Measurements from ENCODE around the gene TMC5.

DNA sequence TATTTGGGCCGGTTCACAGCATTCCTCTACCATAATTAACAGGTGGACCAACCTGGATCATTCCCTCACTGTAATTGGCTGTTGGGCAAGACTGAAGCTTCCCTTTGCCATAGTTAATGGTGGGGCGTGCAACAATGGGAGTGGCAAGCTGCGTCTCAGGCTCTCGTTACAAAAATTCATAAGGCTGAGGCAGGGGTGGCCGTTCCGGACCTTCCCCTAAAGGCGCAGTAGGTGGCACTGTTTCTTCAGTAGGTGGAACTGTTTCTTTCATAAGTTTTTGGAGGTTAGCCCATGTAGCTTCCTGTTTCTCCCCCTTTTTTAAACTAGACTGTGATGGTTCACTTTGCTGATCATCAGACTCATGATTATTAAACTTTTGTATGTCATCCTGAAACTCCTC lies 17.0 kb upstream of the TMC5 start:
- no peak for TF ChIP-seq POLR2A (IDR thresholded peaks at IDR 0.05)
- TF ChIP-seq, protein P1, sequence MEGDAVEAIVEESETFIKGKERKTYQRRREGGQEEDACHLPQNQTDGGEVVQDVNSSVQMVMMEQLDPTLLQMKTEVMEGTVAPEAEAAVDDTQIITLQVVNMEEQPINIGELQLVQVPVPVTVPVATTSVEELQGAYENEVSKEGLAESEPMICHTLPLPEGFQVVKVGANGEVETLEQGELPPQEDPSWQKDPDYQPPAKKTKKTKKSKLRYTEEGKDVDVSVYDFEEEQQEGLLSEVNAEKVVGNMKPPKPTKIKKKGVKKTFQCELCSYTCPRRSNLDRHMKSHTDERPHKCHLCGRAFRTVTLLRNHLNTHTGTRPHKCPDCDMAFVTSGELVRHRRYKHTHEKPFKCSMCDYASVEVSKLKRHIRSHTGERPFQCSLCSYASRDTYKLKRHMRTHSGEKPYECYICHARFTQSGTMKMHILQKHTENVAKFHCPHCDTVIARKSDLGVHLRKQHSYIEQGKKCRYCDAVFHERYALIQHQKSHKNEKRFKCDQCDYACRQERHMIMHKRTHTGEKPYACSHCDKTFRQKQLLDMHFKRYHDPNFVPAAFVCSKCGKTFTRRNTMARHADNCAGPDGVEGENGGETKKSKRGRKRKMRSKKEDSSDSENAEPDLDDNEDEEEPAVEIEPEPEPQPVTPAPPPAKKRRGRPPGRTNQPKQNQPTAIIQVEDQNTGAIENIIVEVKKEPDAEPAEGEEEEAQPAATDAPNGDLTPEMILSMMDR (IDR thresholded peaks at IDR 0.05), result peak in 3 of 6 experiments; percentile 11 to 61 (median 33)

Data from esophagus squamous epithelium (tissue), 4 donors.